Colon (tissue), 2 donors: ENCODE results near the gene USP17L10.
"Not testable (repeated sequence)": the region's sequence is repeated elsewhere in the genome, so short reads cannot be mapped to it uniquely, and the experiment has no call there.

Source experiments
- FAIRE-seq: peaks from 2 replicates; lab custom pipeline; 2012; peaks lifted over from hg19 to GRCh38; lab: Jason Lieb, UNC
- donor health status: control.
- donor health status: control.

The USP17L10 gene, protein sequence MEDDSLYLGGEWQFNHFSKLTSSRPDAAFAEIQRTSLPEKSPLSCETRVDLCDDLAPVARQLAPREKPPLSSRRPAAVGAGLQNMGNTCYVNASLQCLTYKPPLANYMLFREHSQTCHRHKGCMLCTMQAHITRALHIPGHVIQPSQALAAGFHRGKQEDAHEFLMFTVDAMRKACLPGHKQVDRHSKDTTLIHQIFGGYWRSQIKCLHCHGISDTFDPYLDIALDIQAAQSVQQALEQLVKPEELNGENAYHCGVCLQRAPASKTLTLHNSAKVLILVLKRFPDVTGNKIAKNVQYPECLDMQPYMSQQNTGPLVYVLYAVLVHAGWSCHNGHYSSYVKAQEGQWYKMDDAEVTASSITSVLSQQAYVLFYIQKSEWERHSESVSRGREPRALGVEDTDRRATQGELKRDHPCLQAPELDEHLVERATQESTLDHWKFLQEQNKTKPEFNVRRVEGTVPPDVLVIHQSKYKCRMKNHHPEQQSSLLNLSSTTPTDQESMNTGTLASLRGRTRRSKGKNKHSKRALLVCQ

DNA sequence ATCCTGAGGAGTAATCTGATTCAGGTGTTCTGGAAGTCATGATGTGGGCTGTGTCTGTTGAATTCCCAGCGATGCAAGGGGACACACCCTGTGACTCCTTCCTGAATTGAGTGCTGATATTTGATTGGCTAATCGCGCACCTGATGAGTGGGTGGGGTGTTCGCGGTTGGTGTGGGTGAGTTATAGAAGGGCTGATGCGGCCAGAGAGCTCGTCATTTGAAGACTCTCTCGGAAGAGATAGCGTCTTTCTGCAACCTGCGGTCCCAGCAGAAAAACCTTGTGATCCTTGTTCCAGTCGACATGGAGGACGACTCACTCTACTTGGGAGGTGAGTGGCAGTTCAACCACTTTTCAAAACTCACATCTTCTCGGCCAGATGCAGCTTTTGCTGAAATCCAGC is at the start of gene USP17L10:
Gene USP17L10 (plus strand): TSS at position 301 of the 400 bp plus-strand sequence. CDS start 0 bp downstream, at position 301.
- FAIRE-seq = not testable (repeated sequence)

- not testable (repeated sequence) for FAIRE-seq
These were observed 44.5 kb upstream of the USP17L10 start for GRCh38 chr4:9165990-9166389.

DNA sequence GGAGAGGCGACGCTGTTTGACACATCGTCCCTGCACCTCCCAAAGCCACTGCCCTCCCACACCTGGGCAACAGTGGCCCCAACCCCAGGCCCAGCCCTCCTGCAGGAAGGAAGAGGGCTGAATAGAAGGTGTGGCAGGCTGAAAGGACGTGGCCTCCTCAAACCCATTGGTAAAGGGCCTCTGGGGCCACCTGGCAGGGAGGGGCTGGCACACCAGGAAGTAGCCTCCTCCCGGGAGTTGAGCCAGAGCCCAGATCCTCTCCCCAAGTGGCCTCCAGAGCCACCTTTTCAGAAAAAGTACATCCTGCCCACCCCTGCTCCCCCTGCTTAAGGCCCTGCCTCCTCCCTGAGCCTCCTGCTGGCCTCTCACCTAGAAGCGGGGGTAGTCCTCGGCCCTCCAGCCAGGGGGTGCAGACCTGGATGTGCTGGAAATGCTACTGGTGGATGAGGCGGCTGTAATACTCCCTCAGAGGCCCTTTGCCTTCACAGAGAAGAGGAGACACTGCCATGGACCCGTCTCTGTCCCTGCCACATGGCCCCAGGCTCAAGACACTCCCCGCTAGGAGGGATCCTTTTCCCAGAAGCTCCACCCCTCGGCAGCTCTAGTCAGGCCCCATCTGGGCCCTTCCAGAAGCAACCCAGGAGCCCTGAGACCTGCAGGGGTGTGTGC is 40.5 kb upstream of the USP17L10 start, which contains the start of gene FAM90A26:
Gene FAM90A26 (plus strand): TSS at position 619 of the 669 bp plus-strand sequence. CDS start 2,764 bp downstream, outside the sequence.
- not testable (repeated sequence) for FAIRE-seq

DNA sequence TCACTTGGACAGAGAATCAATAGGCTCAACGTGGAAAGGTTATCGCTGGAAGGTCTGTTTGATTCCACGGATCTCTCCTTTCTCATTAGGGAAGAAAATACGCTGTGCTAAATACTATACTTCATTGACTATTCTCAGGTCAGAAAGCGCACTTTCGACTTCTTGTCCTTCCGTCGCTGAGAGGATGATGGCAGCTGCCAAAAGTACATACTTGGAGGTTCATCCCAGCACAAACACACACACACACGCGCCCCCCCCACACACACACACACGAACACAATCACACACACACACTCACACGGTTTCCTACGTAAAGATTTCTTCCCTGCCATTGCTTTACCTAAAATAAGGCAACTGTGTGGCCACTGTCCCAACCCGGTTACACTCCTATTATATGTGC is 4.2 kb downstream of the USP17L10 start:
- not testable (repeated sequence) for FAIRE-seq

- FAIRE-seq = not testable (repeated sequence)
These were observed 4.6 kb downstream of the USP17L10 start, which contains the start of gene USP17L11 for GRCh38 chr4:9215105-9215504. Gene USP17L11, plus strand, starts transcription at chr4:9215405. Its CDS starts 0 bp downstream, at chr4:9215405.

- not testable (repeated sequence) for FAIRE-seq
These were observed 9.4 kb downstream of the USP17L10 start, which contains the start of gene USP17L12 for GRCh38 chr4:9219852-9220251. Gene USP17L12, plus strand, starts transcription at chr4:9220152. Its CDS starts 0 bp downstream, at chr4:9220152.

DNA sequence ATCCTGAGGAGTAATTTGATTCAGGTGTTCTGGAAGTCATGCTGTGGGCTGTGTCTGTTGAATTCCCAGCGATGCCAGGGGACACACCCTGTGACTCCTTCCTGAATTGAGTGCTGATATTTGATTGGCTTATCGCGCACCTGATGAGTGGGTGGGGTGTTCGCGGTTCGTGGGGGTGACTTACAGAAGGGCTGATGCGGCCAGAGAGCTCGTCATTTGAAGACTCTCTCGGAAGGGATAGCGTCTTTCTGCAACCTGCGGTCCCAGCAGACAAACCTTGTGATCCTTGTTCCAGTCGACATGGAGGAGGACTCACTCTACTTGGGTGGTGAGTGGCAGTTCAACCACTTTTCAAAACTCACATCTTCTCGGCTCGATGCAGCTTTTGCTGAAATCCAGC is 14.1 kb downstream of the USP17L10 start, which contains the start of gene USP17L13:
Gene USP17L13 (plus strand): TSS at position 301 of the 400 bp plus-strand sequence. CDS start 0 bp downstream, at position 301.
- FAIRE-seq = not testable (repeated sequence)

DNA sequence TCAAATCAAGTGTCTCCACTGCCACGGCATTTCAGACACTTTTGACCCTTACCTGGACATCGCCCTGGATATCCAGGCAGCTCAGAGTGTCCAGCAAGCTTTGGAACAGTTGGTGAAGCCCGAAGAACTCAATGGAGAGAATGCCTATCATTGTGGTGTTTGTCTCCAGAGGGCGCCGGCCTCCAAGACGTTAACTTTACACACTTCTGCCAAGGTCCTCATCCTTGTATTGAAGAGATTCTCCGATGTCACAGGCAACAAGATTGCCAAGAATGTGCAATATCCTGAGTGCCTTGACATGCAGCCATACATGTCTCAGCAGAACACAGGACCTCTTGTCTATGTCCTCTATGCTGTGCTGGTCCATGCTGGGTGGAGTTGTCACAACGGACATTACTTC is 19.8 kb downstream of the USP17L10 start:
- FAIRE-seq = not testable (repeated sequence)

- FAIRE-seq = not testable (repeated sequence)
These were observed 23.6 kb downstream of the USP17L10 start, which contains the start of gene USP17L15 for GRCh38 chr4:9234085-9234484. Gene USP17L15, plus strand, starts transcription at chr4:9234385. Its CDS starts 0 bp downstream, at chr4:9234385.

GRCh38 chr4:9238461-9238860 is 28.0 kb downstream of the USP17L10 start:
- not testable (repeated sequence) for FAIRE-seq

DNA sequence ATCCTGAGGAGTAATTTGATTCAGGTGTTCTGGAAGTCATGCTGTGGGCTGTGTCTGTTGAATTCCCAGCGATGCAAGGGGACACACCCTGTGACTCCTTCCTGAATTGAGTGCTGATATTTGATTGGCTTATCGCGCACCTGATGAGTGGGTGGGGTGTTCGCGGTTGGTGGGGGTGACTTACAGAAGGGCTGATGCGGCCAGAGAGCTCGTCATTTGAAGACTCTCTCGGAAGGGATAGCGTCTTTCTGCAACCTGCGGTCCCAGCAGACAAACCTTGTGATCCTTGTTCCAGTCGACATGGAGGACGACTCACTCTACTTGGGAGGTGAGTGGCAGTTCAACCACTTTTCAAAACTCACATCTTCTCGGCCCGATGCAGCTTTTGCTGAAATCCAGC is 33.1 kb downstream of the USP17L10 start, which contains the start of gene USP17L17:
Gene USP17L17 (plus strand): TSS at position 301 of the 400 bp plus-strand sequence. CDS start 0 bp downstream, at position 301.
- FAIRE-seq = not testable (repeated sequence)

DNA sequence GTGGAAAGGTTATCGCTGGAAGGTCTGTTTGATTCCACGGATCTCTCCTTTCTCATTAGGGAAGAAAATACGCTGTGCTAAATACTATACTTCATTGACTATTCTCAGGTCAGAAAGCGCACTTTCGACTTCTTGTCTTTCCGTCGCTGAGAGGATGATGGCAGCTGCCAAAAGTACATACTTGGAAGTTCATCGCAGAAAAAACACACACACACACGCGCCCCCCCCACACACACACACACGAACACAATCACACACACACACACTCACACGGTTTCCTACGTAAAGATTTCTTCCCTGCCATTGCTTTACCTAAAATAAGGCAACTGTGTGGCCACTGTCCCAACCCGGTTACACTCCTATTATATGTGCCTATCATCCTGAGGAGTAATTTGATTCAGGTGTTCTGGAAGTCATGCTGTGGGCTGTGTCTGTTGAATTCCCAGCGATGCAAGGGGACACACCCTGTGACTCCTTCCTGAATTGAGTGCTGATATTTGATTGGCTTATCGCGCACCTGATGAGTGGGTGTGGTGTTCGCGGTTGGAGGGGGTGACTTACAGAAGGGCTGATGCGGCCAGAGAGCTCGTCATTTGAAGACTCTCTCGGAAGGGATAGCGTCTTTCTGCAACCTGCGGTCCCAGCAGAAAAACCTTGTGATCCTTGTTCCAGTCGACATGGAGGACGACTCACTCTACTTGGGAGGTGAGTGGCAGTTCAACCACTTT is 37.7 kb downstream of the USP17L10 start, which contains the start of gene USP17L18:
Gene USP17L18 (plus strand): TSS at position 678 of the 728 bp plus-strand sequence. CDS start 0 bp downstream, at position 678.
- not testable (repeated sequence) for FAIRE-seq

- FAIRE-seq = not testable (repeated sequence)
These were observed 42.6 kb downstream of the USP17L10 start, which contains the start of gene USP17L19 for GRCh38 chr4:9253078-9253477. Gene USP17L19, plus strand, starts transcription at chr4:9253378. Its CDS starts 0 bp downstream, at chr4:9253378.

- FAIRE-seq = not testable (repeated sequence)
These were observed 47.4 kb downstream of the USP17L10 start, which contains the start of gene USP17L20 for GRCh38 chr4:9257824-9258223. Gene USP17L20, plus strand, starts transcription at chr4:9258124. Its CDS starts 0 bp downstream, at chr4:9258124.
